ENCODE data around the gene PLA2G4A.

The PLA2G4A gene

DNA sequence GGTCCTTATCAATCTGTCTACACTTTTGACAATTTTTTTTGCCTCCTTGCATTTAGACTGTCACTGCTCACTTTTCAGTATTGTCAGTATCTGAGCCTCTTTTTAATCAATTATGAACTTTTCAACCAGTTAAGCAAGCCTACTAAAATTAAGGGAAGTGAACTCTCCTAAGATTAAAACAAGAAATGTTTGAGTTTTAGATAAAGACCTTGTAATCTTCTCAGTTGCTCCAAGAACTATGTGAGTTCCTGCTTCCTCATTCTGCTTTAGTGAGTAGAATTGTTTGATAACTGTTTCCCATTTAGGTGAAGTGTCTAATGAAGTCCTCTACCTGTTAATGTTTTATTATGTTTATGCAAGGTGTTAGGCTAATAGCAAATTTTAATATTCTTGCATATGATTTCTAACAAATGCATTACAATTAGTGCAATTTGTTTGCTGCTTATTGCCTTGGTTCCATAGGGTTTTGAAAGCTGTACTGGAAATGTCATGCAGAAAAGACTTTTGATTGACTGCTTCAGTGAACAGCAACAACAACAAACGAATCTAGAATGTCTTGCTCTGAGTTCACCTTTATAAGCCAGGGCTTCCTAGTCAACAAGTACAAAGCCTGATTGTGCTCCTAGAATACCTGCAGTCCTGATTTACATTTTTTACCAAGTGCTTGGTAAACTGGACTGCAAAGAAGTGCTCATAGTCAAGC lies 40.9 kb downstream of the PLA2G4A start:
- TF ChIP-seq POLR2AphosphoS5 (IDR thresholded peaks at IDR 0.05; ENCODE audit: low read depth): no peak
- peak; percentile 76 for TF ChIP-seq SPI1 (IDR thresholded peaks at IDR 0.05; ENCODE audit: borderline replicate concordance, low read depth)
- no peaks in the 10 kb centered on the region for H3K27me3 ChIP-seq (ENCODE audit: insufficient read depth, poor library complexity, severe bottlenecking)
- no peak overlapping the region for H3K4me3 ChIP-seq (replicated peaks; ENCODE audit: insufficient read depth, low read length)
- DNase-seq (ENCODE audit: low read depth in 1 of 2, low spot score in 1 of 2): no peak
- no peak overlapping the region for H3K27ac ChIP-seq (replicated peaks)

DNA sequence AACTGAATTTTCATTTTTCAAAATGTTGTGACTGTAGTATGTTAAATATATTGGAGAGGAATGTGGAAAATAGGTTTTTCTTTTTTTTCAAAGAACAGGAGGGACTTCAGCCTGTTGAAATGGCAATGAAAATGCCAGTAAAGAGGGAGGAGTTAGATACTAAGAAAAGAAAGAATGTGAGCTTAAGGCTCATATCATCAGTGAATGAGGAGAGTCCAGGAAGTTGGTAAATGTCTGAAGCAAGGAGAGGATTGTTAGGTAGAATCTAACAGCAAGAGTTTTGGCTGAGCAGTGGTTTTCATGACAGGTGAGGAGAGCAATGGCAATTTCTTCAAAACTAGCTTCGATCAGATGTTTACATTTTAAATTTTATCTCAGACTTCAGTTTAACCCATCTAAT lies 43.0 kb downstream of the PLA2G4A start:
- no peaks in the 10 kb centered on the region for H3K27me3 ChIP-seq (ENCODE audit: insufficient read depth, poor library complexity, severe bottlenecking)
- no peak for DNase-seq (ENCODE audit: low read depth in 1 of 2, low spot score in 1 of 2)
- H3K27ac ChIP-seq (replicated peaks): no peak overlapping the region
- no peak for TF ChIP-seq GABPA (IDR thresholded peaks at IDR 0.05; ENCODE audit: low read depth)
- TF ChIP-seq, protein P1, sequence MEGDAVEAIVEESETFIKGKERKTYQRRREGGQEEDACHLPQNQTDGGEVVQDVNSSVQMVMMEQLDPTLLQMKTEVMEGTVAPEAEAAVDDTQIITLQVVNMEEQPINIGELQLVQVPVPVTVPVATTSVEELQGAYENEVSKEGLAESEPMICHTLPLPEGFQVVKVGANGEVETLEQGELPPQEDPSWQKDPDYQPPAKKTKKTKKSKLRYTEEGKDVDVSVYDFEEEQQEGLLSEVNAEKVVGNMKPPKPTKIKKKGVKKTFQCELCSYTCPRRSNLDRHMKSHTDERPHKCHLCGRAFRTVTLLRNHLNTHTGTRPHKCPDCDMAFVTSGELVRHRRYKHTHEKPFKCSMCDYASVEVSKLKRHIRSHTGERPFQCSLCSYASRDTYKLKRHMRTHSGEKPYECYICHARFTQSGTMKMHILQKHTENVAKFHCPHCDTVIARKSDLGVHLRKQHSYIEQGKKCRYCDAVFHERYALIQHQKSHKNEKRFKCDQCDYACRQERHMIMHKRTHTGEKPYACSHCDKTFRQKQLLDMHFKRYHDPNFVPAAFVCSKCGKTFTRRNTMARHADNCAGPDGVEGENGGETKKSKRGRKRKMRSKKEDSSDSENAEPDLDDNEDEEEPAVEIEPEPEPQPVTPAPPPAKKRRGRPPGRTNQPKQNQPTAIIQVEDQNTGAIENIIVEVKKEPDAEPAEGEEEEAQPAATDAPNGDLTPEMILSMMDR (IDR thresholded peaks at IDR 0.05; ENCODE audit: insufficient read depth, low read length): no peak
- TF ChIP-seq, protein P2, sequence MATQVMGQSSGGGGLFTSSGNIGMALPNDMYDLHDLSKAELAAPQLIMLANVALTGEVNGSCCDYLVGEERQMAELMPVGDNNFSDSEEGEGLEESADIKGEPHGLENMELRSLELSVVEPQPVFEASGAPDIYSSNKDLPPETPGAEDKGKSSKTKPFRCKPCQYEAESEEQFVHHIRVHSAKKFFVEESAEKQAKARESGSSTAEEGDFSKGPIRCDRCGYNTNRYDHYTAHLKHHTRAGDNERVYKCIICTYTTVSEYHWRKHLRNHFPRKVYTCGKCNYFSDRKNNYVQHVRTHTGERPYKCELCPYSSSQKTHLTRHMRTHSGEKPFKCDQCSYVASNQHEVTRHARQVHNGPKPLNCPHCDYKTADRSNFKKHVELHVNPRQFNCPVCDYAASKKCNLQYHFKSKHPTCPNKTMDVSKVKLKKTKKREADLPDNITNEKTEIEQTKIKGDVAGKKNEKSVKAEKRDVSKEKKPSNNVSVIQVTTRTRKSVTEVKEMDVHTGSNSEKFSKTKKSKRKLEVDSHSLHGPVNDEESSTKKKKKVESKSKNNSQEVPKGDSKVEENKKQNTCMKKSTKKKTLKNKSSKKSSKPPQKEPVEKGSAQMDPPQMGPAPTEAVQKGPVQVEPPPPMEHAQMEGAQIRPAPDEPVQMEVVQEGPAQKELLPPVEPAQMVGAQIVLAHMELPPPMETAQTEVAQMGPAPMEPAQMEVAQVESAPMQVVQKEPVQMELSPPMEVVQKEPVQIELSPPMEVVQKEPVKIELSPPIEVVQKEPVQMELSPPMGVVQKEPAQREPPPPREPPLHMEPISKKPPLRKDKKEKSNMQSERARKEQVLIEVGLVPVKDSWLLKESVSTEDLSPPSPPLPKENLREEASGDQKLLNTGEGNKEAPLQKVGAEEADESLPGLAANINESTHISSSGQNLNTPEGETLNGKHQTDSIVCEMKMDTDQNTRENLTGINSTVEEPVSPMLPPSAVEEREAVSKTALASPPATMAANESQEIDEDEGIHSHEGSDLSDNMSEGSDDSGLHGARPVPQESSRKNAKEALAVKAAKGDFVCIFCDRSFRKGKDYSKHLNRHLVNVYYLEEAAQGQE (IDR thresholded peaks at IDR 0.05; ENCODE audit: insufficient replicate concordance, low read depth): no peak
- TF ChIP-seq POLR2AphosphoS5 (IDR thresholded peaks at IDR 0.05; ENCODE audit: low read depth): no peak
- TF ChIP-seq SPI1 (IDR thresholded peaks at IDR 0.05; ENCODE audit: borderline replicate concordance, low read depth): no peak
- no peak overlapping the region for H3K4me3 ChIP-seq (replicated peaks; ENCODE audit: insufficient read depth, low read length)

DNA sequence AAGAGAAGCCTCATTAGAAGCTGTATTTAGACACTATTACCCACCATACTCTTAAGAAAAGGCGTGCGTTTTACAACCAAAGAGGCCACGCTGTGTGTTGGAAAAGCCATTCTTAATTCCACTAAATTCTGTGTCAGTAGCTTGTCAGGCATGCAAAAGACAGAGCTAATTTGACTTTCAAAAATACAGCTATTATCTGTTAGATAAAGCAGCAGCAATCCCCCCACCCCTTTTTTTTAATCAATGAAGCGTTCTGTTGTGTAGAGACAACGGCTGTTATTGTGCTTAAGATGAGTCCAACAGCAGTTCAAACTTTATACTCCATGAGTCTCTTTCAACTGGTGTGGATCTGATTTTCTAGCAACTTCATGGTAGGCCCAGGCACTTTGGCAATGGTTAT lies 43.5 kb downstream of the PLA2G4A start:
- TF ChIP-seq POLR2AphosphoS5 (IDR thresholded peaks at IDR 0.05; ENCODE audit: low read depth) (no peak), GABPA (IDR thresholded peaks at IDR 0.05; ENCODE audit: low read depth) (no peak), SPI1 (IDR thresholded peaks at IDR 0.05; ENCODE audit: borderline replicate concordance, low read depth) (no peak)
- TF ChIP-seq, protein P2 (IDR thresholded peaks at IDR 0.05; ENCODE audit: insufficient replicate concordance, low read depth): no peak
- TF ChIP-seq, protein P1 (IDR thresholded peaks at IDR 0.05; ENCODE audit: insufficient read depth, low read length): no peak
- H3K27ac ChIP-seq (replicated peaks): no peak overlapping the region
- no peak for DNase-seq (ENCODE audit: low read depth in 1 of 2, low spot score in 1 of 2)
- no peak overlapping the region for H3K4me3 ChIP-seq (replicated peaks; ENCODE audit: insufficient read depth, low read length)
- H3K27me3 ChIP-seq (ENCODE audit: insufficient read depth, poor library complexity, severe bottlenecking): no peaks in the 10 kb centered on the region

DNA sequence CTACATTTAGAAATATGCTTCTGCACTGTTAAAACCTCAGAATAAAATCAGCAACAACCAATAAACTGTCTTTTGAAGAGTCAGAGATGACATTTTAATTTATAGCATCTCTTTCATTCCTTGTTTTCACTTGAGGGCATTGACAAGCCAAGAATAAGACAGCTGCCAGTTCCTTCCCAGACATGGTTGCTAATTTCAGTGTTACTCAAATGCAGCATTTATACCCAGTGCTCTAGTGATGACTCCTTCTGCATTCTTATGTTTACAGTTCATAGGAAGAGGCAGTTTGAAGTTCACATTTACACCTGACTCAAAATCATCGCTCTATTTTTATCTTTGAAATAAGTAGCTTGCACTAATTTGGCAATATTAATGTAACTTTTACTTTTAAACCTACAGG lies 44.9 kb downstream of the PLA2G4A start:
- H3K27me3 ChIP-seq (ENCODE audit: insufficient read depth, poor library complexity, severe bottlenecking): no peaks in the 10 kb centered on the region
- no peak overlapping the region for H3K4me3 ChIP-seq (replicated peaks; ENCODE audit: insufficient read depth, low read length)
- TF ChIP-seq, protein P2 (IDR thresholded peaks at IDR 0.05; ENCODE audit: insufficient replicate concordance, low read depth): no peak
- TF ChIP-seq POLR2AphosphoS5 (IDR thresholded peaks at IDR 0.05; ENCODE audit: low read depth): no peak
- TF ChIP-seq, protein P1 (IDR thresholded peaks at IDR 0.05; ENCODE audit: insufficient read depth, low read length): no peak
- no peak for TF ChIP-seq SPI1 (IDR thresholded peaks at IDR 0.05; ENCODE audit: borderline replicate concordance, low read depth)
- no peak for TF ChIP-seq GABPA (IDR thresholded peaks at IDR 0.05; ENCODE audit: low read depth)
- DNase-seq (ENCODE audit: low read depth in 1 of 2, low spot score in 1 of 2): no peak
- no peak overlapping the region for H3K27ac ChIP-seq (replicated peaks)
